T-helper 22 cell (primary cell): ENCODE data around the gene HMX1.

ENCODE experiments used
- DNase-seq: peaks from one replicate; pipeline ENCODE4 v3.0.0-alpha.2; 2020; ENCODE audit warnings: low read depth

The HMX1 gene

GRCh38 chr4:8891646-8892555, 20.3 kb upstream of the HMX1 start:
- no peak for DNase-seq

DNA sequence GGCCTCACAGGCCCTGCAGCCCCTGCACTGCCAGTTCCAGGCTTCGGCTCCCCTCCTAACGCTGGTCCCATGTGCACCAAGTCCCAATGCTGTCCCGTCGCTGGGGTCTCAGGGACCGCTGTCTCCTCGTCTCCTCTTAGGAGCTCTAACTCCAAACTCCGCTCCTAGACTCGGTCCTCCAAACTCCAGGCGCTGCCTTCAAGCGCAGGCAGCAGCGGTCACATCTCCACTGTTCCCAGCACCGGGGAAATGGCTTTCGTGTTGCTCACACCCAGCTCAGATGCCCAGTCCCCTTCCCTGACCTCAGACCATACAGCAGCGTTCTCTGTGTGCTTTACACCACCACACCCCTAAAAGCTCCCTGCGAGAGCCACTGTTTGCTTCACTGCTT, 19.6 kb upstream of the HMX1 start:
- DNase-seq: no peak

- no peak for DNase-seq
Observed at GRCh38 chr4:8888856-8889255, 17.2 kb upstream of the HMX1 start.

GRCh38 chr4:8886612-8887406, 15.2 kb upstream of the HMX1 start:
- DNase-seq: no peak

DNA sequence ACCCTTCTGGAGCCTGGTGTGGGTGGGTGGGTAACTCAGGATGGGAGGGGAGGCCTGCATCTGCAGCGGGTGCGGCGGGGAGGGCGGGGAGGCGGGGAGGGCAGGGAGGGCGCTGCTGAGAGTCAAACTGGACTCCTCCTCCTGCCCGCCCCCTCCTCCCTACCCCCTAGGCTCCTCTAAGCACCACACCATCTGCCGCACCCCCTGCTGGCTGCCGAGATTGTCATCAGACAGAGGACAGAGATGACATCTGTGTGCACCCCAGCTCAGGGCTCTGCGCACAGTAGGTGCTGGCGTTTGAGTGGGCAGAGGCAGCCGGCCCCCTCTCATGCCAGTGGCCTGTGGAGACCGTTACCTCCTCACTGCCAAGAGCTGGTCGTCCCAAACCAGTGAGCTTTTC, 10.6 kb upstream of the HMX1 start:
- no peak for DNase-seq

DNA sequence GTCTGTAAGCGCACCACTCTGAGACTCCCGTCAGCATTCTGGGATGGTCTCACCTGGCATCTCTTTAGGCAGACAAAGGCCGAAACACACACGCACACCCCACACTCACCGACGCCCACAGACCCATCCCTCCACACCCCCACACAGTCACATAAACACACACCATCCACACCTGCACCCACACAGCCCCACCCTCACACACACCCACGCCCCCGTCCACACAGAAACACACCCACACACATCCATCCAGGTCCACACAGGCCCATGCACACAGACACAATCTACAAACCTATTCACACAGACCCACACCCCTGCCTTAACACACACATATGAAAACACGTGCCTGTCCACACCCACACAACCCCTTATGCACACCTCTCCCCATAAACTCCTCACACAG, 9.2 kb upstream of the HMX1 start:
- no peak for DNase-seq

- no peak for DNase-seq
Observed at GRCh38 chr4:8879574-8879973, 7.9 kb upstream of the HMX1 start.

DNA sequence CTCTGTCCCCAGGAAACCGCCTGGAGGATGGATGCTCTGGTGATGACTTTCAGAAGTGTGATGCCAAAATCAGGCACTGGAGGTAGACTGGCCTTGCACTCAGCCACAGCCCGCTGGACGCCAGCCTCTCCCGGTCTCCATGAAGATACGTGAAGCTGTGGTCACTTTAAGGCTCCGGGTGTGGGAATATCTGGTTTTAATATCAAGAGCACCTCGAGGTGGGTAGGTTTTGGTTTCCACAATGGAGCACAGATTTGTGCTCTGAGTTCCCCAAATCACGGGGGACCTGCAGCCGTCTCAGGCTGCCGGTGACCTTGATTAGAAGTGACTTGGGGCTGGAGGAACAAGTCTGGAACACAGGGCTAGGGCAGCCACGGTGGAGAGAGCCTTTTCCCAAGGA, 6.8 kb upstream of the HMX1 start:
- no peak for DNase-seq

DNA sequence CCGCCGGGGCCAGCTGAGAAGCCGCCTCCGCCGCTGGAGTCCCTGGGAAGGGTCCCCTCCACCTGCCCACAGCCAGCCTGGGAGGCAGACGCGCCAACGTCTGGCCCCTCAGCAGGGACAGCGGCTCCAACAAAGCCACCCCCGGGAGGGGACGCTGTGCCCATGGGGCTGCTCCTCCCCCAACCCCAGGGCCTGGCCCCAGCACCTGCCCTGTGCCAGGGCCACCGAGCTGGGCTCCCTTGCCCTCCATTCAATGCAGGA, 6.1 kb upstream of the HMX1 start:
- no peak for DNase-seq

DNA sequence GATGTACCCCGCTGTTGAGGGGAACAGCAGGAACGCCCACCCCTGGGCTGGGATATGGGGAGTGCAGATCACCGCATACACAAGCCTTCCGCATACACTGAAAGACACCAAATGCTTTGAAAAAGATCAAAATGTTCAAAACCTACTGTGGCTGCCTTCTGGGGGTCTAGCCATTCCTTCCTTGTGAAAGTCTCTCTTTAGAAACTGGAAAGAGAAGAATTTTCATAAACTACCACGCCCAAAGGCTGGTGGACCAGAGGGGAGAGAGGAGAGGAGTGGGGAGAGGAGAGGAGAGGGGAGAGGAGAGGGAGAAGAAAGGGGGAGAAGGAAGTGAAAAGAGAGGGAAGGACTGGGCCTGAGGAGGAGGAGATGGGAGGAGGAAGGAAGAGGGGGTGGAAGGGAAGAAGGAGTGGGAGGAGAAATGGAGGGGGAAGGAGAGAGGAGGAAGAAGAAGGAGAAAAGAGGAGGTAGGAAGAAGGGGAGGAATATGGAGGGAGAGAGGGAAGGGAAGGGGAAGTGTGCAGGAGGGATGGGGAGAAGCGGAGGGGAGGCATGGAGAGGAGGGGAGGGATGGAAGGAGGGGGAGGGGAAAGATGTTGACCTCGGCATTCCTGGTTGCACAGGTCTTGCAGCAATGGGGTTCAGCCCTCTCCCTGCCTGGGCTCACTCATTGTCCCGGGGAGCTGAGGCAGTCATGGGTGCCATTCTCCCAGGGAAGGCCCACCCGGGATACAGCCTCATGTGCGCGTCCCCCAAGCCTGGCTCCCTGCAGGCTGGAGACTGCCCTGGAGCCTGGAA, 5.5 kb upstream of the HMX1 start:
- DNase-seq: no peak

- no peak for DNase-seq
Observed at GRCh38 chr4:8874896-8875680, 3.4 kb upstream of the HMX1 start.

GRCh38 chr4:8874003-8874895, 2.6 kb upstream of the HMX1 start:
- no peak for DNase-seq

DNA sequence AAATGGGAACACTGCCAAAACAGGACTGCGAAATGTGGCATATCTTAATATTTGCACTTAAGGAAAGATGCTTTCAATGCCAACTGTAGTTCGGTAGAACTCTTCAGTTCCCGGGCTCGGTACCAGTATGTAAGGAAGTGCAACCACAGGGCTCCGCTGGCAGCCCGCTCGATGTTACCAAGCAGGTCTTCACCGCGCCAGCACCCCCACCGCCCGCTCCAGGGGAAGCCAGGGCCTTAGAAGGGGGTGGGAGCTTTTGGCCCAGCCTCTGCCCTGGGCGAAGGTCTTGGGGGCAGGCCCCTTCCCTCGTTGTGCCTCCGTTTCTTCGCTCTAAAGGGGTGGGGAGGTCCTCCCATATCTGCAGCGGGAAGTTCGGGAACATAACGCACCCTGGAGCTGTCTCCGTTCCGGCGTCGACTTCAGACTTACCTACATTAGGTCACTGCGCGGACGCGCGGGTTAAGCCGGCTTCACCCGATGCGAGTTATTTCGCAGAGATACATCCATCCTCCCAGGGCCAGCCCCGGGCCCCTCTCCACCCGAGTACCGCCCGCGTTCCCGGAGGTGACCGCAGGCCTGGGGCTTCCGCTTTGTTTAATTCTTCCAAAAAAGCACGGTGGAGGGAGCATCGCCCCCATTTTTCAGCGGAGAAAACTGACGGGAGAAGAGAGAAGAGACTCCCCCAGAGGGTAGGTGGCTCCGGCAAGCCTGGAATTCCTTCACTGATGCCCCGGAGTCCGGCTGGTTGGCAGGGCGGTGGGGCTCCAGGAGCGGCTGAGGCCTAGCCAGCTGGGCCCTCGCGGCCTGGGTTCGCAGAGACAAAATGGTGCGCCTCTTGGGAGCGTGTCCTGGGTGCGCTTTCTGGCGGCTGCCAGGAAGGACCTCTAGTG, 1.0 kb upstream of the HMX1 start:
- no peak for DNase-seq

DNA sequence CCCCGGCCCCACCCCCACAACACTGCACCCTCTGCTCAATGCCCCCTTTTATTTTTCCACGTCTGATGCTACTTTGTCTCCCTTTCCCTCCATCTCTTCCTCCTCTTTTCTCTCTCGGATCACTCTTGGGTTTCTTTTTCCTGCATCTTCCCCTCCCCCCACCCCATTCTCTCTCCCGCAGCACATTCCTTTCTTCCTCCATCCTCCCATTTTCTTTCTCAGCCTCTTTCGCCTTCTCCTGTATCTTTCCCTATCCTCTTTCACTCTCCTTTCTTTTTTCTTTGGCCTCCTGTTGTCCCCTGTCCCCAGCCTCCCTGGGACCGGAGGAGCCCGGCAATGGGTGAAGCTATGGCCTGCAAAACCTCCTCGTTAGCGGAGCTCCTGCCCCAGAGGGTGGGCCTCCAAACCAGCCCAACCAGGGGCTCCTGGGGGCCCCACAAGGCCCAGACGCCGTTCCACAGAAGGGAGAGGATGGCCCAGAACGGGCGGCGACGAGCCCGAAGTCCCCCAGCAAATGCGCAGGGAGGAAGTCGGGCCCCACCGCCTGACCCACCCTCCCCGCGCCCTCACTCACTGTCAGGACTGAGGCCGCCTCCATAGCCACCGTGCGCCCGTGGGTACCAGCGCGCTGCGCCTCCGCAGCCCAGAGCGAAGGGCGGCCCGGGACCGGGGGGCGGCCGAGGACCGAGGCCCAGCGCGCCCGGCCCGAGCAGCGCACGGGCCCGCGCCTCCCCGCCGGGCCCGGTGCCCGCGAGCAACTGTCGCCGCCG, 807 bp downstream of the HMX1 start:
- DNase-seq: no peak

GRCh38 chr4:8869898-8870646, 1.6 kb downstream of the HMX1 start:
- no peak for DNase-seq

GRCh38 chr4:8869002-8869897, 2.4 kb downstream of the HMX1 start:
- no peak for DNase-seq

GRCh38 chr4:8868321-8869001, 3.2 kb downstream of the HMX1 start:
- no peak for DNase-seq
